Neuronal stem cell (in vitro differentiated cells): ENCODE data around the gene CSNK1G2.

Experiments
- DNase-seq: peaks from one replicate; pipeline ENCODE4 v3.0.0-alpha.2; 2013; ENCODE audit warnings: low spot score
- H2AFZ ChIP-seq: one replicate; pipeline ENCODE4 v1.6.1; 2013; ENCODE audit warnings: mild to moderate bottlenecking, low read length, inconsistent platforms
- H2AK5ac ChIP-seq: 2 replicates; pipeline ENCODE4 v1.6.1; 2013; ENCODE audit warnings: low read depth, mild to moderate bottlenecking, inconsistent platforms, low read length, moderate library complexity, mixed read lengths
- H2BK120ac ChIP-seq: 2 replicates; pipeline ENCODE4 v1.6.1; 2013; ENCODE audit warnings: low read depth, mild to moderate bottlenecking, inconsistent platforms, low read length, moderate library complexity, mixed read lengths
- H2BK12ac ChIP-seq: one replicate; pipeline ENCODE4 v1.6.1; 2013; ENCODE audit warnings: low read length, inconsistent platforms
- H2BK15ac ChIP-seq: 2 replicates; pipeline ENCODE4 v1.6.1; 2013; ENCODE audit warnings: mild to moderate bottlenecking, low read length, inconsistent platforms, mixed read lengths
- H2BK5ac ChIP-seq: one replicate; pipeline ENCODE4 v1.6.1; 2013; ENCODE audit warnings: inconsistent platforms, mild to moderate bottlenecking, low read length, moderate library complexity
- H3K14ac ChIP-seq: one replicate; pipeline ENCODE4 v1.6.1; 2013; ENCODE audit warnings: low read length, inconsistent platforms
- H3K18ac ChIP-seq: 2 replicates; pipeline ENCODE4 v1.6.1; 2013; ENCODE audit warnings: low read length, inconsistent platforms
- H3K23ac ChIP-seq: 2 replicates; pipeline ENCODE4 v1.6.1; 2013; ENCODE audit warnings: low read depth, mild to moderate bottlenecking, mixed read lengths, low read length, inconsistent platforms; ENCODE audit not compliant: poor library complexity
- H3K27ac ChIP-seq: replicated peaks from 3 replicates; pipeline ENCODE4 v1.5.1; 2013; ENCODE audit warnings: low read length, inconsistent platforms
- H3K27me3 ChIP-seq, 3 experiments: 2 replicates each; pipeline ENCODE4 v1.6.1; 2013; ENCODE audit warnings: low read length in 3 of 3, mild to moderate bottlenecking in 2 of 3, inconsistent platforms in 1 of 3, low read depth in 1 of 3, mixed read lengths in 1 of 3, moderate library complexity in 1 of 3; ENCODE audit not compliant: control insufficient read depth in 3 of 3, insufficient read depth in 3 of 3
- H3K36me3 ChIP-seq, 2 donors: replicated peaks in 1 of 2; 2 replicates each; pipeline ENCODE4 v1.6.1; 2013; ENCODE audit warnings: low read length in 2 of 2; ENCODE audit not compliant: control insufficient read depth in 2 of 2, insufficient read depth in 2 of 2
- H3K4ac ChIP-seq: 2 replicates; pipeline ENCODE4 v1.6.1; 2013; ENCODE audit warnings: inconsistent platforms, mild to moderate bottlenecking, low read length, moderate library complexity
- H3K4me1 ChIP-seq, 2 donors: 1 replicate in 1 of 2; 2 replicates in 1 of 2; pipeline ENCODE4 v1.6.1; 2013; ENCODE audit warnings: low read length in 2 of 2, low read depth in 1 of 2; ENCODE audit not compliant: control insufficient read depth in 2 of 2, insufficient read depth in 1 of 2
- H3K4me2 ChIP-seq: one replicate; pipeline ENCODE4 v1.6.1; 2013; ENCODE audit warnings: mild to moderate bottlenecking, low read length, inconsistent platforms; ENCODE audit not compliant: insufficient read depth, poor library complexity, severe bottlenecking
- H3K4me3 ChIP-seq, 2 donors: 2 replicates each; pipeline ENCODE4 v1.5.1; 2013; ENCODE audit warnings: low read length in 2 of 2, mild to moderate bottlenecking in 2 of 2, inconsistent platforms in 1 of 2, moderate library complexity in 1 of 2
- H3K79me1 ChIP-seq: one replicate; pipeline ENCODE4 v1.6.1; 2013; ENCODE audit warnings: low read depth, mild to moderate bottlenecking, inconsistent platforms, low read length, moderate library complexity
- H3K9ac ChIP-seq: one replicate; pipeline ENCODE4 v1.6.1; 2013; ENCODE audit warnings: mild to moderate bottlenecking, low read depth, low read length, inconsistent platforms; ENCODE audit not compliant: poor library complexity
- H3K9me3 ChIP-seq, 2 donors: replicated peaks in 1 of 2; 2 replicates each; pipeline versions ENCODE3 to v1.6.1; 2013; ENCODE audit warnings: low read length in 2 of 2, mild to moderate bottlenecking in 2 of 2, inconsistent platforms in 1 of 2, low read depth in 1 of 2, mixed read lengths in 1 of 2, moderate library complexity in 1 of 2; ENCODE audit not compliant: control insufficient read depth in 2 of 2, insufficient read depth in 1 of 2
- H4K8ac ChIP-seq: one replicate; pipeline ENCODE4 v1.6.1; 2013; ENCODE audit warnings: low read depth, mild to moderate bottlenecking, inconsistent platforms, low read length, moderate library complexity
- H4K91ac ChIP-seq: one replicate; pipeline ENCODE4 v1.6.1; 2013; ENCODE audit warnings: low read length, low read depth, mild to moderate bottlenecking, inconsistent platforms; ENCODE audit not compliant: poor library complexity
- WGBS, 2 donors: extraction: QIAGEN DNeasy Blood & Tissue Kit; methylation state at CpG; one replicate each; pipeline ENCODE4 v1.1.7; 2013; ENCODE audit warnings: missing lambda C conversion rate in 2 of 2, mixed read lengths in 1 of 2; ENCODE audit not compliant: insufficient read length in 2 of 2, insufficient replicate concordance in 1 of 2; ENCODE audit errors: extremely low coverage in 2 of 2; 5-methylcytosine and 5-hydroxymethylcytosine counted together

The CSNK1G2 gene

DNA sequence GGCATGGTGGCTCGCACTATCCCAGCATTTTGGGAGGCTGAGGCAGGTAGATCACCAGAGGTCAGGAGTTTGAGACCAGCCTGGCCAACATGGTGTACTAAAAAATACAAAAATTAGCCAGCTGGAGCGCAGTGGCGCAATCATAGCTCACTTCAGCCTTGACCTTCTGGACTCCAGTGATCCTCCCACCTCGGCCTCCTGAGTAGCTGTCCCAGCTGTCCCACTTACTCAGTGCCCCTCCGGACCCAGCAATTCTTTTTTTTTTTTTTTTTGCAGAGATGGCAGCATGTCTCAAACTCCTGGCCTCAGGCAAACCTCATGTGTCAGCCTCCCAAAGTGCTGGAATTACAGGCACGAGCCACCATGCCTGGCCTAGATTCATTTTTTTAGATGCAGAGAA, 38.0 kb upstream of the CSNK1G2 start:
- Histone ChIP-seq H3K4ac (no peak overlapping the region), H3K18ac (no peak overlapping the region), H3K14ac (no peak overlapping the region), H2AFZ (peak overlapping the region; percentile 62), H3K4me3 (no peak overlapping the region), H3K27ac (no peak overlapping the region), H3K79me1 (peaks cover 13% of the 10 kb centered on the region), H3K23ac (no peak overlapping the region), H2BK15ac (no peak overlapping the region), H3K27me3 (no peaks in the 10 kb centered on the region), H2BK12ac (no peak overlapping the region), H3K9me3 (no peaks in the 10 kb centered on the region), H3K9ac (no peak overlapping the region), H2AK5ac (no peak overlapping the region), H3K4me1 (peaks cover 7 to 22% of the 10 kb centered on the region in 2 donors), H3K4me2 (no peak overlapping the region), H3K36me3 (peaks cover 4 to 18% of the 10 kb centered on the region in 2 donors), H4K91ac (no peak overlapping the region), H4K8ac (no peak overlapping the region), H2BK120ac (no peak overlapping the region), H2BK5ac (no peak overlapping the region)
- no peak for DNase-seq
- WGBS, 2 donors = no CpG with 5 or more reads among the region's 6 CpGs

DNA sequence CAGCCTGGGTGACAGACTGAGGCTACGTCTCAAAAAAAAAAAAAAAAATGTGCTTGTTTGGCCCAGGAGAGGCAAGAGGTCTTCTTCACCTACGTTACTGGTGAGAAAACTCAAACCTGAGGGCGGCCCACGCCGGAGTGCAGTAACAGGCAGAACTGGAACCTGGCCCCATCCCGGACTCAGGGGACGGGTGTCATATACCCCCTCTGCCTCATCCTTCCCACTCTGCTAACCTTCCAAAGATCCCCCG, 36.2 kb upstream of the CSNK1G2 start:
- Histone ChIP-seq H3K79me1 (peaks cover 25% of the 10 kb centered on the region), H3K9ac (no peak overlapping the region), H3K9me3 (peaks cover 0 to 1% of the 10 kb centered on the region in 2 donors), H4K91ac (no peak overlapping the region), H3K4me2 (no peak overlapping the region), H2BK15ac (no peak overlapping the region), H3K4ac (no peak overlapping the region), H4K8ac (no peak overlapping the region), H3K4me1 (peaks cover 7 to 22% of the 10 kb centered on the region in 2 donors), H3K23ac (no peak overlapping the region), H3K27me3 (no peaks in the 10 kb centered on the region), H2BK12ac (no peak overlapping the region), H3K18ac (peak overlapping the region; percentile 89), H2AK5ac (no peak overlapping the region), H2AFZ (peak overlapping the region; percentile 88), H2BK120ac (no peak overlapping the region), H3K14ac (no peak overlapping the region), H3K36me3 (peaks cover 6 to 32% of the 10 kb centered on the region in 2 donors), H3K27ac (peak overlapping the region; percentile 78), H3K4me3 (peak overlapping the region in 1 of 2 donors; percentile 50), H2BK5ac (no peak overlapping the region)
- WGBS, 2 donors = no CpG with 5 or more reads among the region's 8 CpGs
- DNase-seq = no peak

DNA sequence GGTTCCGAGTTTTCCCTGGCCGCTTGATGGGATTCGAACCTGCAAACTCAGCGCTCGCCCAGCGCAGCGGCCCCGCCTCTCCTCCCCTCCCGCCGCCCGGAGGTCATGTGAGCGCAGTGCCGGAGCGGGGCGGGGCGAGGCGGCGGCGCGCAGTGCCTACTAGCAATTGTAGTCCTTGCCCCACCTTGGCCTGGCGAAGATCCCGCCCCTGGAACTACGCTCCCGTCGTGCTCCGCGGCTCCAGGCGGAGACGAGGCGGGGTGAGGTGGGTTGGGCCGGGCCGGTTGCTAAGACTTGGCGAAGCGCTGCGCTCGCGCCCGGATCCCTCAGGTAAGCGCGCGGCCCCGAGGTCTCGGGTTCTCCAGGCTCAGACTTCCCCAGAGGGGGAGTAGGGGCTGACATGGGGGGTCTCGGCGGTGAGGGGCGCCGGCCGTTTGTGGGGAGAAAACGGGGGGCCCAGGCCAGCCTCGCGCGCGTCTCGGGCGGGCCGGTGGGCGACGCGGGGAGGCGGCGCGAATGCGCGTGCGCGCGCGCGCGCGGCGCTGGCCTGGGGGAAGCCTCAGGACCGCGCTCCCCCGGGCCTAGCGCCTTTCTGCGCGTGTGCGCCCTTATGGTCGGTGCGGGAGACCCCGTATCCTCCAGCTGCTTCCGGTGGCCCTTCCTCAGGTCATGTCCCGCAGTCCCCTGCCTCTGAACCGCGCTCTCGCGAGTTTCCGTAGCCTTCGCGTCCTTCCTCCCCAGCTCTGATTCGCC, 35.7 kb upstream of the CSNK1G2 start, which contains the start of the genes ADAT3 and SCAMP4:
ADAT3 (plus strand) TSS at position 290 of the 753 bp plus-strand sequence. CDS start 6,649 bp downstream, outside the sequence.
SCAMP4 (plus strand) TSS at position 290 of the 753 bp plus-strand sequence. CDS start 9,621 bp downstream, outside the sequence.
- peak within 1 kb of the TSS; percentile 26 for H2BK5ac ChIP-seq
- H3K4me2 ChIP-seq = peak within 1 kb of the TSS; percentile 61
- H2AK5ac ChIP-seq = no peak within 1 kb of the TSS
- H3K18ac ChIP-seq = peak within 1 kb of the TSS; percentile 96
- peaks cover 0 to 1% of the 10 kb centered on the region in 2 donors for H3K9me3 ChIP-seq
- peaks cover 30% of the 10 kb centered on the region for H3K79me1 ChIP-seq
- no peak within 1 kb of the TSS for H2BK15ac ChIP-seq
- H3K14ac ChIP-seq = no peak within 1 kb of the TSS
- peak within 1 kb of the TSS; percentile 82 for H3K27ac ChIP-seq
- H2BK12ac ChIP-seq = no peak within 1 kb of the TSS
- peak within 1 kb of the TSS; percentile 13 for H3K23ac ChIP-seq
- peak within 1 kb of the TSS; percentile 50 to 94 for H3K4me3 ChIP-seq
- peaks cover 6 to 35% of the 10 kb centered on the region in 2 donors for H3K36me3 ChIP-seq
- no peak within 1 kb of the TSS for H3K4ac ChIP-seq
- peak; percentile 97 for DNase-seq
- H2AFZ ChIP-seq = peak within 1 kb of the TSS; percentile 88
- H2BK120ac ChIP-seq = no peak within 1 kb of the TSS
- H3K9ac ChIP-seq = peak within 1 kb of the TSS; percentile 80
- peaks cover 7 to 22% of the 10 kb centered on the region in 2 donors for H3K4me1 ChIP-seq
- H4K91ac ChIP-seq = no peak within 1 kb of the TSS
- H3K27me3 ChIP-seq = no peaks in the 10 kb centered on the region
- WGBS, 2 donors = no CpG with 5 or more reads among the region's 92 CpGs
- no peak within 1 kb of the TSS for H4K8ac ChIP-seq

DNA sequence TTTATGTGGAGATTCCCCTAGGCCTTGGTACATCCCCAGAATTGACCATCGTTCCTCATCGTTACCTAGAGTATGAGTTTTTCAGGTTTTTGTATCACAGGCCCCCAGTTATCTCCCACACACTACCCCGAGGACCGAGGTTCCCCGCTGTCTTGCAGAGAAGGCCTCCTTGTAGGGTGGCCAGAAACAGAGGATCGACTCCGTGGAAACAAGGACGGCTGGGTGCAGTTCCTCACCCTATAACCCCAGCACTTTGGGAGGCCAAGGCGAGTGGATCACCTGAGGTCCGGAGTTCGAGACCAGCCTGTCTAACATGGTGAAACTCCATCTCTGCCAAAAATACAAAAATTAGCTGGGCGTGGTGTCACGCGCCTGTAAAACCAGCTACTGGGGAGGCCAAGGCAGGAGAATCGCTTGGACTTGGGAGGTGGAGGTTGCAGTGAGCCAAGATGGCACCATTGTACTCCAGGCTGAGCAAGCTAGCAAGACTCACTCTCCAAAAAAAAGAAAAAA, 35.1 kb upstream of the CSNK1G2 start:
- H3K4me3 ChIP-seq = peak overlapping the region; percentile 50 to 94
- H3K9me3 ChIP-seq = peaks cover 0 to 1% of the 10 kb centered on the region in 2 donors
- H3K4ac ChIP-seq = no peak overlapping the region
- no peaks in the 10 kb centered on the region for H3K27me3 ChIP-seq
- H2AK5ac ChIP-seq = no peak overlapping the region
- H3K27ac ChIP-seq = no peak overlapping the region
- no CpG with 5 or more reads among the region's 15 CpGs for WGBS, 2 donors
- H3K79me1 ChIP-seq = peaks cover 30% of the 10 kb centered on the region
- H3K9ac ChIP-seq = peak overlapping the region; percentile 80
- peaks cover 6 to 35% of the 10 kb centered on the region in 2 donors for H3K36me3 ChIP-seq
- H2BK12ac ChIP-seq = no peak overlapping the region
- H2BK120ac ChIP-seq = no peak overlapping the region
- H2AFZ ChIP-seq = no peak overlapping the region
- no peak overlapping the region for H3K23ac ChIP-seq
- peak overlapping the region; percentile 44 for H3K18ac ChIP-seq
- H2BK5ac ChIP-seq = no peak overlapping the region
- H4K91ac ChIP-seq = no peak overlapping the region
- H3K4me2 ChIP-seq = peak overlapping the region; percentile 61
- no peak overlapping the region for H2BK15ac ChIP-seq
- H3K14ac ChIP-seq = no peak overlapping the region
- H3K4me1 ChIP-seq = peaks cover 7 to 22% of the 10 kb centered on the region in 2 donors
- DNase-seq = no peak
- H4K8ac ChIP-seq = no peak overlapping the region
